Measurements from ENCODE around the gene DLL3. TPM values are rescaled to one million over a fixed set of nuclear protein-coding genes. Genes with fewer than 3 reads are reported as not detected.
"Not testable (repeated sequence)": the region's sequence is repeated elsewhere in the genome, so short reads cannot be mapped to it uniquely, and the experiment has no call there.

Gene DLL3, protein sequence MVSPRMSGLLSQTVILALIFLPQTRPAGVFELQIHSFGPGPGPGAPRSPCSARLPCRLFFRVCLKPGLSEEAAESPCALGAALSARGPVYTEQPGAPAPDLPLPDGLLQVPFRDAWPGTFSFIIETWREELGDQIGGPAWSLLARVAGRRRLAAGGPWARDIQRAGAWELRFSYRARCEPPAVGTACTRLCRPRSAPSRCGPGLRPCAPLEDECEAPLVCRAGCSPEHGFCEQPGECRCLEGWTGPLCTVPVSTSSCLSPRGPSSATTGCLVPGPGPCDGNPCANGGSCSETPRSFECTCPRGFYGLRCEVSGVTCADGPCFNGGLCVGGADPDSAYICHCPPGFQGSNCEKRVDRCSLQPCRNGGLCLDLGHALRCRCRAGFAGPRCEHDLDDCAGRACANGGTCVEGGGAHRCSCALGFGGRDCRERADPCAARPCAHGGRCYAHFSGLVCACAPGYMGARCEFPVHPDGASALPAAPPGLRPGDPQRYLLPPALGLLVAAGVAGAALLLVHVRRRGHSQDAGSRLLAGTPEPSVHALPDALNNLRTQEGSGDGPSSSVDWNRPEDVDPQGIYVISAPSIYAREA
- 1 to 10 TPM; 1.7 to 3.3 (median 1.7) TPM for total RNA-seq

DNA sequence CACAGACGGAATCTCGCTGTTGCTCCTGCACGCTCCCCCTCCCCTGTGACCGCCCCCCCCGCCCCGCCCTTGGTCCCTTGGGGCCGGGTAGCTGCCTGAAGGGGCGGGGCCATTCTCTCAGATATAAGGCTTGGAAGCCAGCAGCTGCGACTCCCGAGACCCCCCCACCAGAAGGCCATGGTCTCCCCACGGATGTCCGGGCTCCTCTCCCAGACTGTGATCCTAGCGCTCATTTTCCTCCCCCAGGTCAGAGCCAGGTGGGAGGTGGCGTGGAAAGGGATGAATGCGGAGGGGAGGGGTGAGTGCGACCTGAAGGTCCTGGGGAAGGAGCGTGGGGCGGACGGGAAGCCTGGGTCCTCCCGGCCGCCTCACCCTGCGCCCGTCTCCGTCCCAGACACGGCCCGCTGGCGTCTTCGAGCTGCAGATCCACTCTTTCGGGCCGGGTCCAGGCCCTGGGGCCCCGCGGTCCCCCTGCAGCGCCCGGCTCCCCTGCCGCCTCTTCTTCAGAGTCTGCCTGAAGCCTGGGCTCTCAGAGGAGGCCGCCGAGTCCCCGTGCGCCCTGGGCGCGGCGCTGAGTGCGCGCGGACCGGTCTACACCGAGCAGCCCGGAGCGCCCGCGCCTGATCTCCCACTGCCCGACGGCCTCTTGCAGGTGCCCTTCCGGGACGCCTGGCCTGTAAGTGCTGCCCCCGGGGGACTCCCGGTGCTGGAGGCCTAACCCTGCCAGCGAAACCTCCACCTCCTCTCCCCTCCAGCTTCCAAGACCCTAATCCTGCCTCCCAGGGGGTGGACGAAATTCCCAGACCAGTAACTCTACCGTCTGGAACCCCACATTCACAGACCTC lies at the start of gene DLL3:
Gene DLL3, plus strand, starts transcription at position 150 of the 845 bp plus-strand sequence. Its CDS starts 28 bp downstream, at position 178.
- Mint-ChIP-seq H3K4me1 (ENCODE audit: low read depth) (peaks cover 18% of the 10 kb centered on the region), H3K9me3 (no peaks in the 10 kb centered on the region), H3K36me3 (ENCODE audit: insufficient read depth) (no peaks in the 10 kb centered on the region), H3K27me3 (ENCODE audit: low read depth) (peaks cover 56% of the 10 kb centered on the region), H3K4me3 (peak within 1 kb of the TSS; percentile 69)
- ATAC-seq: peak; percentile 20 to 36
- no peak for DNase-seq

DNA sequence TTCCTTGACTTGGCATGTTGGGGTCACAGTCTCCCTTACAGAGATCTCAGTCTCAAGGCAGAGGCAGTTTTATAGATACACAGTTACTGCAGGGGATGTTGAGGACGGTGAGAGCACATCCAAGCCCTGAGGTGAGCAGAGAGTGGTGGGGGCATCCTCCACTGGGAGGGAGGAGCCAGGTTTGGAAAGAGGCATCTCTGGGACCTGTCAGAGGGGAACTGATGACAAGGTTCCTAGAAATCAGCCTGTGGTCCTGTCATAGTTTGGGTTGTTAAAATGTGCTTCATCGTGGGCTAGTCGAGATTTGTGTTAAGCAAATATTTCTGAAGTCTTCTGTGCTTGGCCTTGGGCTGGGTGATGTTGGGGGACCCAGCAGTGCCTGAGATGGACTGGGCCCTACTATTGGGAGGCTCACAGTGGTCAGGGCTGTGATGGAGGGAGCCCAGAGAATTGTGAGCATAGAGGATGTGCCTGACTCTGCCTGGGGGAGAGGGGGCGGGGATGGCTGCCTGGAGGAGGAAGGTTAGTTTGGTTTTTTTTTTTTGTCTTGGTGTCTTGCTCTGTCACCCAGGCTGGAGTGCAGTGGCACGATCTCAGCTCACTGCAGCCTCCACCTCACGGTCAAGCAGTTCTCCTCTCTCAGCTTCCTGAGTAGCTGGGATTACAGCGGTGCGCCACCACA lies 49.5 kb upstream of the DLL3 start:
- no peaks in the 10 kb centered on the region for H3K9me3 Mint-ChIP-seq
- peak overlapping the region; percentile 98 for H3K4me3 Mint-ChIP-seq
- no peak for ATAC-seq
- no peak for DNase-seq
- peaks cover 69% of the 10 kb centered on the region for H3K4me1 Mint-ChIP-seq (ENCODE audit: low read depth)
- peaks cover 41% of the 10 kb centered on the region for H3K36me3 Mint-ChIP-seq (ENCODE audit: insufficient read depth)
- H3K27me3 Mint-ChIP-seq (ENCODE audit: low read depth): no peaks in the 10 kb centered on the region

DNA sequence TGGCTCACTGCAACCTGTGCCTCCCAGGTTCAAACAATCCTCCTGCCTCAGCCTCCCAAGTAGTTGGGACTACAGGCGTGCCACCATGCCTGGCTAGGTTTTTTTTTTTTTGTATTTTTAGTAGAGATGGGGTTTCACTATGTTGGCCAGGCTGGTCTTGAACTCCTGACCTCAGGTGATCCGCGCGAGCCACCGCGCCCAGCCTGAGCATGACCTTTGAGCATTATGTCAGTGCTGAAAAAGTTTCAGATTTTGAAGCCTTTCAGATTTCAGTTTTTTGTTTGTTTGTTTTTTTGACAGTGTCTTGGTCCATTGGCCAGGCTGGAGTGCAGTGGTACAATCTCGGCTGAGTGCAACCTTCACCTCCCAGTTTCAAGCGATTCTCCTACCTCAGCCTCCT lies 47.5 kb upstream of the DLL3 start:
- ATAC-seq; H3K4me3 Mint-ChIP-seq; DNase-seq; H3K9me3 Mint-ChIP-seq; H3K27me3 Mint-ChIP-seq (ENCODE audit: low read depth): not testable (repeated sequence)
- H3K4me1 Mint-ChIP-seq (ENCODE audit: low read depth): peaks cover 64% of the 10 kb centered on the region
- H3K36me3 Mint-ChIP-seq (ENCODE audit: insufficient read depth): peaks cover 42% of the 10 kb centered on the region

DNA sequence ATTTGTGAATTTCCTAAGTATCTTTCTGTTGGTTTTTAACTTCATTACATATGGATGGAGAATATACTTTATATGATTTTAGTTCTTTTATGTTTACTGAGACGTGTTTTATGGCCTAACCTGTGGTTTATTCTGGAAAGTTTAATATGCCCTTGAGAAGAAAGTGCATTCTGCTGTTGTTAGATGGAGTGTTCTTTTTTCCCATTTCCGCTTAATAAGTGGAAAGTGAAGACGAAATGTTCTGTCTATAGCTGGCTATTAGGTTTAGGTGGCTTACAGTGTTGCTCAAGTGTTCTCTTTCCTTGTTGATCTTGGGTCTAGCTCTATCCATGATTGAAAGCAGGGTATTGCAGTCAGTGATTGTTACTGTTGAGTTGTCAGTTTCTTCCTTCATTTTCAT lies 35.3 kb upstream of the DLL3 start:
- Mint-ChIP-seq H3K36me3 (ENCODE audit: insufficient read depth) (peaks cover 45% of the 10 kb centered on the region), H3K4me1 (ENCODE audit: low read depth) (no peaks in the 10 kb centered on the region), H3K4me3 (no peak overlapping the region), H3K9me3 (no peaks in the 10 kb centered on the region), H3K27me3 (ENCODE audit: low read depth) (no peaks in the 10 kb centered on the region)
- ATAC-seq (no peak), DNase-seq (no peak)

DNA sequence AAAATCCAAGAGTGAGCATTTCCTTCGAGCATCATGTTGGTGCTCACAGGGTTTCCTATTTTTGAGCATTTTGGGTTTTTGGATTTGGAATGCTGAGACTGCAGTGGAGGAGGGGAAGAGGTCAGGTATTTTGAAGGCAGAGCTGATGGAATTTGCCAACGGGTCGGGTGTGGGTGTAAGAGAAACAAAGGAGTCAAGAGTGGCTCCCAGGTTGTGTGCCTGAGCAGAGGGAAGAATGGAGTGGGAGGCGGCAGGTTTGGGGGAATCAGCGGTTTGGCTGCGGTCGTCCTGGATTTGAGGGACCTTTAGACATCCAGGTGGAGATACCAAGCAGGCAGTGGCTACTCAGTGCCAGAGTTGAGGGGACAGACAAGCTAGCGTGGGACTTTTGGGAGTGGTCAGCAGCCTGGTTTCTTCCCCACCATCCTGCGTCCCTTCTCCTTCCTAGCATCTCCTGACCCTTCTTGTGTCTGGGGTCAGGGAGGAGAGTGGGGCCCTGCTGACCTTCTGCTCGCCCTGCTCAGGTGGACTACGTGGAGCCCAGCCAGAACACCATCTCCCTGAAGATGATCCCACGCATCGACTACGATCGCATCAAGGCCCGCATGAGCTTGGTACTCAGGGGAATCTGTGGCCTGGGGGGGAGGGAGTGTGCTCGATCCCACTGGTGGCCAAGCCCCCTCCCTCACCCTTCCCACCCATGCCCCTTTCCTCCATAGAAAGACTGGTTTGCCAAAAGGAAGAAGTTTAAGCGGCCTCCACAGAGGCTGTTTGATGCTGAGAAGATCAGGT lies 32.6 kb upstream of the DLL3 start:
- Mint-ChIP-seq H3K9me3 (no peaks in the 10 kb centered on the region), H3K36me3 (ENCODE audit: insufficient read depth) (peaks cover 52% of the 10 kb centered on the region), H3K27me3 (ENCODE audit: low read depth) (no peaks in the 10 kb centered on the region), H3K4me3 (no peak overlapping the region), H3K4me1 (ENCODE audit: low read depth) (peaks cover 8% of the 10 kb centered on the region)
- ATAC-seq: no peak
- DNase-seq: no peak

DNA sequence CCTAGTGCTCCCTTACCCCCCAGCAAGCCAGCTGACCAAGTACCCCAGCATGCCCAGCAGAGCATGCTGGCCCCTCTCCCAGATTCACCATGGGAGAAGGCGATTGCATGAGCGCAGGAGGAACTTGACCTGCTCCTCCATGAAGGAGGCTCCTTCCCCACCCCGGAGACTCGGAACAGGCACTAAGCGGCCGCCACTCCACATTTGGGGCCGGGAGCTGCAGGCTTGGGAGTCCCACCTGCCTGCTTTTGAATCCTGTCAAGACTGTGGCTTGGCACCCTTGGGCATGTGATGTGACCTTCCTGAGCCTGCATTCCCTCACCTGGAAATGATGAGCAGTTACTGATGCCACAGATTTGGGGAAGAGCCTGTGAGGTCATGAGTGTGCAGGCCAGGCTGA lies 30.8 kb upstream of the DLL3 start:
- H3K4me1 Mint-ChIP-seq (ENCODE audit: low read depth): peaks cover 10% of the 10 kb centered on the region
- no peaks in the 10 kb centered on the region for H3K9me3 Mint-ChIP-seq
- H3K36me3 Mint-ChIP-seq (ENCODE audit: insufficient read depth): peaks cover 57% of the 10 kb centered on the region
- DNase-seq (no peak), ATAC-seq (no peak)
- no peaks in the 10 kb centered on the region for H3K27me3 Mint-ChIP-seq (ENCODE audit: low read depth)
- H3K4me3 Mint-ChIP-seq: no peak overlapping the region

DNA sequence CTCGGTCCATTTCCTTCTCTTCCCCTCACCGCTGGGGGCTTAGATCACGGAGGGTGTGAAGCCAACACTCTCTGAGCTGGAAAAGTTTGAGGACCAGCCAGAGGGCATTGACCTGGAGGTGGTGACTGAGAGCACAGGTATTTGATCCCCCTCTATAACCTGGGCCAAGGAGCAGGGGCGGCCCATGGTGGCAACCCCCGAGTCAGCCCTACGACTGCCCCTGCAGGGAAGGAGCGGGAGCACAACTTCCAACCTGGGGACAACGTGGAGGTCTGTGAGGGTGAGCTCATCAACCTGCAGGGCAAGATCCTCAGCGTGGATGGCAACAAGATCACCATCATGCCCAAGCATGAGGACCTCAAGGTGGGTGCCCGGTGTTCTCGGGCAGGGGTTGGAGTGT lies 29.7 kb upstream of the DLL3 start:
- DNase-seq (no peak), ATAC-seq (no peak)
- Mint-ChIP-seq H3K27me3 (ENCODE audit: low read depth) (no peaks in the 10 kb centered on the region), H3K4me1 (ENCODE audit: low read depth) (peaks cover 10% of the 10 kb centered on the region), H3K4me3 (no peak overlapping the region), H3K36me3 (ENCODE audit: insufficient read depth) (peaks cover 57% of the 10 kb centered on the region), H3K9me3 (no peaks in the 10 kb centered on the region)

DNA sequence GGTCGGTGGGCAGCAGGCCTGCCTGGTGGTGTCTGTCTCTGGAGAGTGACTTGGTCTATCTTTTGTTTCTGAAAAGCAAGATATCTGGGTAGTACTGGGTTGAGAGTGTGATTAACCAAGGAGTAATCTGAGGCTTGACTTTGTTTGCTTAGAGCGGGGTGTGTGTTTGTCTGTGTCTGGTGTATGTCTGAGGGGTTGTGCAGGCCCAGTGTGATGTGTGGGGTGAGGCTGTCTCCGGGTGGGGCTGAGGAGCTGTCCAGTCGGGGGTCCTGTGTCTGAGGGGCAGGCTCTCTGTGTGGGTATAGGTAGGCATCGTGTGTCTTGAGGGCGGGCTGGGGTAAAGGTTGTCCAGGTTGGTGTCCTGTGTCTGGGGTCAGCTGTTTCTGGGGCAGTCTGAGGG lies 29.2 kb upstream of the DLL3 start:
- DNase-seq: no peak
- ATAC-seq: no peak
- Mint-ChIP-seq H3K27me3 (ENCODE audit: low read depth) (no peaks in the 10 kb centered on the region), H3K9me3 (no peaks in the 10 kb centered on the region), H3K36me3 (ENCODE audit: insufficient read depth) (peaks cover 59% of the 10 kb centered on the region), H3K4me3 (no peak overlapping the region), H3K4me1 (ENCODE audit: low read depth) (peaks cover 10% of the 10 kb centered on the region)

DNA sequence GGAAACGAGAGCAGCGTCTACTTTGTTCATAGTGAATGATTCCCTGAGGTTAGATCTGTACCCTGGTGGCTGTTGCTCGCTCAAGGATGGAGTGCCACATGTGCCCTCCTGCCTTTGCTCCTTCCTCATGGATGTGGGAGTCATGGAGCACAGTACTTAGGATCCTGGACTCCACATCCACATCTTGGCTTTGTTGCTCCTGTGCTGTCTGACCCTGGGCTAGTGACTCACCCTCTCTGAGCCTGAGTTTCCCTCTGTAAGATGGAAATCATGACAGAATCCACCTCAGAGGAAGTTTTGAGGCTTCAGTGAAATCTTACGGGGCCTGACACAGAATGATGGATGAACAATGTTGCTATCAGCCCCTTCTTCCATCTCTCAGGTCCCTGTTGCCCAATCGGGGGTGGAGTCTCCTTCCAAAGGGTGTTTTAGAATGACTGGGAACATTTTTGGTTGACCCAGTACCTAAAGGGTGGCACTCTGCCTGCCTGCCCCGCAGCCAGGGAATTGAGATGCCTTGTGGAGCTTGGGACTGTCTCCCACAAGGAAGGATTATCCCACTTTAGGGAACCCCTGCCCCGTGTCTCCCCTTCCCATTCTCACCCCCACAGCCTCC lies 27.9 kb upstream of the DLL3 start:
- no peak overlapping the region for H3K4me3 Mint-ChIP-seq
- peaks cover 57% of the 10 kb centered on the region for H3K36me3 Mint-ChIP-seq (ENCODE audit: insufficient read depth)
- no peaks in the 10 kb centered on the region for H3K27me3 Mint-ChIP-seq (ENCODE audit: low read depth)
- DNase-seq: no peak
- peak; percentile 23 to 36 for ATAC-seq
- peaks cover 10% of the 10 kb centered on the region for H3K4me1 Mint-ChIP-seq (ENCODE audit: low read depth)
- H3K9me3 Mint-ChIP-seq: no peaks in the 10 kb centered on the region

DNA sequence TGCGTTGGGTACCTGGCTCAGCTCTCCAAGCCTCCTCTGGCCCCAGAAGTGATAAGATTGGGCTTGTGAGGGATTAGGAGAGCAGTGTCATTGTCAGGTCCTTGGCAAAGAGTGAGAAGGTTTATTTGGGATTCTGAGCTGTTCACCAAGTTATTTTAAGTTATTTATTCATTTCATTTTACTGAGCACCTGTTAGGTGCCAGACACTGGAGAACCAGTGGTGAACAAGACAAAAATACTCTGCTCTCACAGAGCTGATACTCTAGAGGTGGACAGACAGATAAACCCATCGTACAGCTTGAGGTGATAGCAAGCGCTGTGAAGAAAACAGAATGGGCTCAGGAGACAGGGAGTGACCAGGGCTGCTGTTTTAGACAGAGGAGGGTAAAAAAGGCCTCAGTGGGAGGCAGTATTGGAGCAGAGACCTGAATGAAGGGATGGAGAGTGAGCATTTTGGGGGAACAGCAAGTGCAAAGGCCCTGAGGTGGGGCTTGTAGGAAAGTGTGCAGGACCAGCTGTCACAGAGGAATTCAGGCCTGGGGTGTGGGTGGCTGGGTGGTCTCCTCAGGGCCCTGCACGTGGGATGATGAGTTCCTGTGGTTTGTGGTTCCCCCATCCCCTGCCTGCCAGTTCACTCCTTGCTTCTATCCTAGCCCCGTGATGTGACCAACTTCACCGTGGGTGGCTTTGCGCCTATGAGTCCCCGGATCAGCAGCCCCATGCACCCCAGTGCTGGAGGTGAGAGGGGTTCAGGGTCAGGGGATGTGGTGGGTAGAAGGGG lies 26.8 kb upstream of the DLL3 start:
- DNase-seq: no peak
- Mint-ChIP-seq H3K4me1 (ENCODE audit: low read depth) (peaks cover 10% of the 10 kb centered on the region), H3K36me3 (ENCODE audit: insufficient read depth) (peaks cover 54% of the 10 kb centered on the region), H3K9me3 (no peaks in the 10 kb centered on the region), H3K4me3 (no peak overlapping the region), H3K27me3 (ENCODE audit: low read depth) (no peaks in the 10 kb centered on the region)
- no peak for ATAC-seq

DNA sequence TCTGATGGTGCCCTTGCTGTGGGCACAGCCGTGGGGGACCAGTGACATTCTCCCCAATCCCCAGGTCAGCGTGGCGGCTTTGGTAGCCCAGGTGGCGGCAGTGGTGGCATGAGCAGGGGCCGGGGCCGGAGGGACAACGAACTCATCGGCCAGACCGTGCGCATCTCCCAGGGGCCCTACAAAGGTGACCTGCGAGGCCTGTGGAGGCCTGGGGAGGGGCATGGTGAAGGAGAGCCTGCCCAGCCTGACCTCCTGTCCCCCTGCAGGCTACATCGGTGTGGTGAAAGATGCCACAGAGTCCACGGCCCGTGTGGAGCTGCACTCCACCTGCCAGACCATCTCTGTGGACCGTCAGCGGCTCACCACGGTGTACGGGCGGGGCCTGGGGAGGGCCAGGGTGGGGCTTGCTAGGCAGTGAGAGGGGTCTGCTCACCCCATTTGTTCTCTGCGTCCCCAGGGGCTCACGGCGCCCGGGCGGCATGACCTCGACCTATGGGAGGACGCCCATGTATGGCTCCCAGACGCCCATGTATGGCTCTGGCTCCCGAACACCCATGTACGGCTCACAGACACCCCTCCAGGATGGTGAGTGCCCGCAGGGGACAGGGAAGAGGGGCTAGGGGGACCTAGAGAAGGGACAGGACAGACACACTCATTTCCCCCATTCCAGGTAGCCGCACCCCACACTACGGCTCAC lies 25.9 kb upstream of the DLL3 start:
- no peak for ATAC-seq
- peaks cover 49% of the 10 kb centered on the region for H3K36me3 Mint-ChIP-seq (ENCODE audit: insufficient read depth)
- H3K9me3 Mint-ChIP-seq: no peaks in the 10 kb centered on the region
- no peak overlapping the region for H3K4me3 Mint-ChIP-seq
- H3K27me3 Mint-ChIP-seq (ENCODE audit: low read depth): no peaks in the 10 kb centered on the region
- H3K4me1 Mint-ChIP-seq (ENCODE audit: low read depth): peaks cover 10% of the 10 kb centered on the region
- DNase-seq: no peak

DNA sequence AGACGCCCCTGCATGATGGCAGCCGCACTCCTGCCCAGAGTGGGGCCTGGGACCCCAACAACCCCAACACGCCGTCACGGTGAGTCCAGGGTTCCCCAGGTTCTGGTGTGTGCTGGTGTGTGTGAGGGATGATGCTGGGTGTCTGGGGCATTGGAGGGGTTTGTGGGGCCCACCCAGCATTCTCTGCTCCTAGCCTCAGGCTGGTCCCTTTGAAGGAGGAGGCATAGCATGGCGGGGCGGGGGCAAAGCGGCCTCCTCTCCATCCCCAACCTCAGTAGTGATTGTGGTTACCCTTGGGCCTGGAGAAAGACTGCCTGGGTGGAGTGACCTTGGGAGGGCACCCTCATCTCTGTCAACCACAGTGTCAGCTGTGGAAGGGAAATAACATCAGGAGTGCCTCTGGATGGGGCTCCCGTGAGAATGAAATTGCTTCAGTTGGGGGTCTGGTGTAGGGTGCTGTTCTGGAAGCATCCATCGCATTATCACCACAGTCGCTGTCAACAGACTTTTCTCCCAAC lies 25.2 kb upstream of the DLL3 start:
- H3K4me1 Mint-ChIP-seq (ENCODE audit: low read depth): peaks cover 10% of the 10 kb centered on the region
- H3K27me3 Mint-ChIP-seq (ENCODE audit: low read depth): no peaks in the 10 kb centered on the region
- ATAC-seq (no peak), DNase-seq (no peak)
- H3K4me3 Mint-ChIP-seq: no peak overlapping the region
- H3K36me3 Mint-ChIP-seq (ENCODE audit: insufficient read depth): peaks cover 44% of the 10 kb centered on the region
- no peaks in the 10 kb centered on the region for H3K9me3 Mint-ChIP-seq

Measured in activated T-cell treated with anti-CD3 and anti-CD28 coated beads, Interleukin-2, amount 50 U/mL, for 4 hours (primary cell).